B cell (primary cell): ENCODE measurements around the gene PRRG1. TPM values are rescaled to one million over a fixed set of nuclear protein-coding genes. Genes with fewer than 3 reads are reported as not detected.

Source experiments
- ATAC-seq: fragments of 200-7000 bp; cut with Tn5 transposase; one replicate; pipeline ENCODE4 v1.10.0; 2021; ENCODE audit warnings: low read depth, mild to moderate bottlenecking, moderate number of reproducible peaks, moderate library complexity
- CTCF ChIA-PET: fragments of 350-600 bp; sonication (Branson Sonifier 250); formaldehyde crosslinking; loops from one replicate; lab custom pipeline; 2021; ENCODE audit warnings: antibody characterized with exemption, inconsistent platforms; lab: Charles Lee
- POLR2A ChIA-PET: fragments of 350-600 bp; sonication (Branson Sonifier 250); formaldehyde crosslinking; loops from one replicate; lab custom pipeline; 2021; ENCODE audit warnings: antibody characterized with exemption; lab: Charles Lee
- DNase-seq: peaks from one replicate; pipeline ENCODE4 v3.0.0; 2013
- H2AFZ ChIP-seq: 2 replicates; pipeline ENCODE4 v1.6.1; 2012; ENCODE audit warnings: mild to moderate bottlenecking, low read depth, low read length; ENCODE audit not compliant: insufficient read depth, poor library complexity, severe bottlenecking
- H3K27ac ChIP-seq, 2 donors: 1 replicate in 1 of 2; 2 replicates in 1 of 2; pipeline ENCODE4 v1.5.1; 2012 to 2013; ENCODE audit warnings: low read length in 2 of 2, mild to moderate bottlenecking in 2 of 2, moderate library complexity in 1 of 2
- H3K27me3 ChIP-seq, 4 experiments: fragments of 200-600 bp in 1 of 4; sonication (generic) in 1 of 4; replicated peaks in 1 of 4; 1 replicate in 2 of 4; 2 replicates in 2 of 4; pipeline versions ENCODE4 v1.6.1 to v1.7.0; 2013 to 2016; ENCODE audit warnings: low read length in 3 of 4, mild to moderate bottlenecking in 2 of 4, mixed read lengths in 1 of 4, moderate library complexity in 1 of 4; ENCODE audit not compliant: insufficient read depth in 4 of 4, control insufficient read depth in 3 of 4; ENCODE audit errors: control extremely low read depth in 1 of 4
- H3K36me3 ChIP-seq, 2 experiments: replicated peaks in 1 of 2; 1 replicate in 1 of 2; 2 replicates in 1 of 2; pipeline versions ENCODE4 v1.6.1 to v1.7.1; 2013; ENCODE audit warnings: low read length in 1 of 2; ENCODE audit not compliant: insufficient read depth in 2 of 2, control insufficient read depth in 1 of 2; ENCODE audit errors: control extremely low read depth in 1 of 2, extremely low read depth in 1 of 2
- H3K4me1 ChIP-seq, 2 donors: fragments of 200-600 bp in 1 of 2; sonication (generic) in 1 of 2; 1 replicate in 1 of 2; 2 replicates in 1 of 2; pipeline versions ENCODE4 v1.5.1 to v1.6.1; 2013 to 2017; ENCODE audit warnings: low read length in 2 of 2; ENCODE audit not compliant: control insufficient read depth in 2 of 2, insufficient read depth in 2 of 2
- H3K4me2 ChIP-seq: replicated peaks from 2 replicates; pipeline ENCODE3; 2012; ENCODE audit warnings: mild to moderate bottlenecking, low read depth, low read length; ENCODE audit not compliant: poor library complexity, severe bottlenecking
- H3K4me3 ChIP-seq, 5 experiments: fragments of 200-600 bp in 1 of 5; sonication (generic) in 1 of 5; 1 replicate in 3 of 5; 2 replicates in 2 of 5; pipeline versions ENCODE4 v1.5.1 to v1.7.0; 2011 to 2016; ENCODE audit warnings: low read length in 4 of 5, mild to moderate bottlenecking in 4 of 5, low read depth in 2 of 5, control low read depth in 1 of 5, moderate library complexity in 1 of 5; ENCODE audit not compliant: insufficient read depth in 1 of 5; ENCODE audit errors: control extremely low read depth in 1 of 5, extremely low read depth in 1 of 5
- H3K79me2 ChIP-seq: fragments of 200-600 bp; sonication (generic); one replicate; pipeline ENCODE4 v1.6.0; 2016; ENCODE audit warnings: low read length; ENCODE audit not compliant: control insufficient read depth, insufficient read depth
- H3K9ac ChIP-seq: fragments of 200-600 bp; sonication (generic); 2 replicates; pipeline ENCODE4 v1.6.1; 2017; ENCODE audit warnings: mild to moderate bottlenecking, low read length, moderate library complexity
- H3K9me3 ChIP-seq, 3 donors: one replicate each; pipeline versions ENCODE4 v1.6.1 to v1.7.1; 2013; ENCODE audit warnings: low read length in 2 of 3; ENCODE audit not compliant: control insufficient read depth in 2 of 3, insufficient read depth in 1 of 3; ENCODE audit errors: control extremely low read depth in 1 of 3
- H4K20me1 ChIP-seq: 2 replicates; pipeline ENCODE4 v1.6.0; 2012; ENCODE audit warnings: mild to moderate bottlenecking, low read length; ENCODE audit not compliant: insufficient read depth, control insufficient read depth, poor library complexity, severe bottlenecking
- H3K27ac Mint-ChIP-seq: one replicate; pipeline ENCODE4 v1.8.0; 2021; ENCODE audit warnings: mixed read lengths
- H3K27me3 Mint-ChIP-seq: one replicate; pipeline ENCODE4 v1.8.0; 2021; ENCODE audit warnings: mixed read lengths
- H3K4me1 Mint-ChIP-seq: one replicate; pipeline ENCODE4 v1.8.0; 2021; ENCODE audit warnings: mixed read lengths
- H3K4me3 Mint-ChIP-seq: one replicate; pipeline ENCODE4 v1.8.0; 2021; ENCODE audit warnings: mixed read lengths
- H3K9me3 Mint-ChIP-seq: one replicate; pipeline ENCODE4 v1.8.0; 2022; ENCODE audit warnings: mixed read lengths; ENCODE audit not compliant: insufficient read depth
- EZH2 ChIP-seq: IDR thresholded peaks from 2 replicates; pipeline ENCODE4 v1.6.1; 2012; ENCODE audit warnings: borderline replicate concordance, low read depth, mild to moderate bottlenecking, moderate library complexity, low read length; ENCODE audit not compliant: insufficient read depth, poor library complexity, severe bottlenecking
- WGBS: methylation state at CpG from one replicate; pipeline ENCODE4 v1.1.5; 2013; ENCODE audit warnings: missing lambda C conversion rate; ENCODE audit not compliant: insufficient coverage; 5-methylcytosine and 5-hydroxymethylcytosine counted together
- intact Hi-C: fragments of 100-400 bp; cut with micrococcal nuclease; formaldehyde crosslinking; loops from one replicate; pipeline ENCODE4 v1.10.0; 2022
- polyA plus RNA-seq: library from polyadenylated mRNA; depleted of rRNA; stranded (reverse); fragments of >200 nt; gene quantifications from 2 replicates; pipeline ENCODE4 v1.2.3, GENCODE V29; 2012
- total RNA-seq, 2 donors: library from RNA; stranded (reverse); fragments of 120-200 nt in 1 of 2; gene quantifications; 1 replicate in 1 of 2; 2 replicates in 1 of 2; pipeline versions ENCODE4 v1.2.3 to v1.2.4, GENCODE V29; 2013 to 2022
- TF ChIP-seq, protein P1 (sequence below): fragments of 200-600 bp; IDR thresholded peaks from one replicate; pipeline ENCODE4 v1.8.0; 2022; ENCODE audit warnings: antibody characterized with exemption, mild to moderate bottlenecking

PRRG1 gene
- total and polyA plus RNA-seq, 2 donors (not counting 1 experiment from before 2014, with no cell fraction given), result not detected

- no peak overlapping the region for H3K27ac Mint-ChIP-seq
- H3K9me3 Mint-ChIP-seq, result no peaks in the 10 kb centered on the region
- H3K4me3 ChIP-seq, result no peak overlapping the region
- no peaks in the 10 kb centered on the region for H3K4me1 ChIP-seq
- no peak for DNase-seq
- no peaks in the 10 kb centered on the region for H3K79me2 ChIP-seq
- no peak overlapping the region for H2AFZ ChIP-seq
- H3K27ac ChIP-seq, result no peak overlapping the region
- intact Hi-C loops, result no loop called here
- H4K20me1 ChIP-seq, result no peaks in the 10 kb centered on the region
- H3K4me1 Mint-ChIP-seq, result no peaks in the 10 kb centered on the region
- ChIA-PET CTCF (no interaction called here), POLR2A (no interaction called here)
- no peak for ATAC-seq
- no peaks in the 10 kb centered on the region for H3K27me3 Mint-ChIP-seq
- H3K36me3 ChIP-seq, result no peaks in the 10 kb centered on the region
- no peak for TF ChIP-seq EZH2
- TF ChIP-seq, protein P1, sequence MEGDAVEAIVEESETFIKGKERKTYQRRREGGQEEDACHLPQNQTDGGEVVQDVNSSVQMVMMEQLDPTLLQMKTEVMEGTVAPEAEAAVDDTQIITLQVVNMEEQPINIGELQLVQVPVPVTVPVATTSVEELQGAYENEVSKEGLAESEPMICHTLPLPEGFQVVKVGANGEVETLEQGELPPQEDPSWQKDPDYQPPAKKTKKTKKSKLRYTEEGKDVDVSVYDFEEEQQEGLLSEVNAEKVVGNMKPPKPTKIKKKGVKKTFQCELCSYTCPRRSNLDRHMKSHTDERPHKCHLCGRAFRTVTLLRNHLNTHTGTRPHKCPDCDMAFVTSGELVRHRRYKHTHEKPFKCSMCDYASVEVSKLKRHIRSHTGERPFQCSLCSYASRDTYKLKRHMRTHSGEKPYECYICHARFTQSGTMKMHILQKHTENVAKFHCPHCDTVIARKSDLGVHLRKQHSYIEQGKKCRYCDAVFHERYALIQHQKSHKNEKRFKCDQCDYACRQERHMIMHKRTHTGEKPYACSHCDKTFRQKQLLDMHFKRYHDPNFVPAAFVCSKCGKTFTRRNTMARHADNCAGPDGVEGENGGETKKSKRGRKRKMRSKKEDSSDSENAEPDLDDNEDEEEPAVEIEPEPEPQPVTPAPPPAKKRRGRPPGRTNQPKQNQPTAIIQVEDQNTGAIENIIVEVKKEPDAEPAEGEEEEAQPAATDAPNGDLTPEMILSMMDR, result no peak
- H3K9me3 ChIP-seq, result no peaks in the 10 kb centered on the region
- no peak overlapping the region for H3K9ac ChIP-seq
- H3K4me2 ChIP-seq, result no peak overlapping the region
- H3K4me3 Mint-ChIP-seq, result no peak overlapping the region
- H3K27me3 ChIP-seq, result no peaks in the 10 kb centered on the region
These were observed 34.6 kb upstream of the PRRG1 start for GRCh38 chrX:37314531-37314930.

GRCh38 chrX:37315511-37316248 is 33.5 kb upstream of the PRRG1 start:
- H3K27ac Mint-ChIP-seq, result no peak overlapping the region
- CTCF ChIA-PET, result no interaction called here

More at GRCh38 chrX:37315511-37316248, 33.5 kb upstream of the PRRG1 start:
- TF ChIP-seq, protein P1, result no peak
- no peak for TF ChIP-seq EZH2
- Histone ChIP-seq H3K4me1 (no peaks in the 10 kb centered on the region), H3K36me3 (no peaks in the 10 kb centered on the region), H4K20me1 (no peaks in the 10 kb centered on the region), H3K27me3 (no peaks in the 10 kb centered on the region), H3K4me3 (no peak overlapping the region), H2AFZ (no peak overlapping the region), H3K9ac (no peak overlapping the region), H3K4me2 (no peak overlapping the region), H3K79me2 (no peaks in the 10 kb centered on the region), H3K27ac (no peak overlapping the region), H3K9me3 (no peaks in the 10 kb centered on the region)
- DNase-seq (no peak), ATAC-seq (no peak)
- no peaks in the 10 kb centered on the region for H3K9me3 Mint-ChIP-seq
- H3K4me1 Mint-ChIP-seq, result no peaks in the 10 kb centered on the region
- no peak overlapping the region for H3K4me3 Mint-ChIP-seq
- no peaks in the 10 kb centered on the region for H3K27me3 Mint-ChIP-seq
- WGBS, result 100% methylated on average over 1 of the region's 4 CpGs
- POLR2A ChIA-PET, result no interaction called here
- intact Hi-C loops, result no loop called here
